Thymus (tissue), 11 donors: ENCODE results near the gene PCDHB10. TPM values are rescaled to one million over a fixed set of nuclear protein-coding genes. Genes with fewer than 3 reads are reported as not detected.
"Not testable (repeated sequence)": the region's sequence is repeated elsewhere in the genome, so short reads cannot be mapped to it uniquely, and the experiment has no call there.

Experiments used
- DNase-seq, 9 donors: peaks; one replicate each; pipeline ENCODE4 v3.0.0-alpha.2; 2013; ENCODE audit warnings: low spot score in 9 of 9, low read depth in 6 of 9, missing footprints in 1 of 9
- H3K27ac ChIP-seq, 2 donors: one replicate each; pipeline ENCODE4 v1.5.1; 2013; ENCODE audit warnings: control low read depth in 1 of 2, low read depth in 1 of 2, low read length in 1 of 2, mild to moderate bottlenecking in 1 of 2, moderate library complexity in 1 of 2
- H3K27me3 ChIP-seq, 2 donors: one replicate each; pipeline ENCODE4 v1.5.1; 2013; ENCODE audit warnings: low read length in 1 of 2; ENCODE audit not compliant: control insufficient read depth in 2 of 2, insufficient read depth in 1 of 2
- H3K36me3 ChIP-seq, 2 donors: one replicate each; pipeline ENCODE4 v1.5.1; 2013; ENCODE audit warnings: low read length in 1 of 2, mild to moderate bottlenecking in 1 of 2, moderate library complexity in 1 of 2; ENCODE audit not compliant: control insufficient read depth in 2 of 2, insufficient read depth in 2 of 2
- H3K4me1 ChIP-seq, 2 donors: one replicate each; pipeline ENCODE4 v1.5.1; 2013; ENCODE audit warnings: low read length in 2 of 2; ENCODE audit not compliant: control insufficient read depth in 2 of 2, insufficient read depth in 2 of 2
- H3K4me3 ChIP-seq, 2 donors: one replicate each; pipeline ENCODE4 v1.5.1; 2013; ENCODE audit warnings: low read length in 2 of 2, control low read depth in 1 of 2, mild to moderate bottlenecking in 1 of 2
- H3K9me3 ChIP-seq, 2 donors: one replicate each; pipeline ENCODE4 v1.5.1; 2013; ENCODE audit warnings: low read length in 1 of 2, mild to moderate bottlenecking in 1 of 2; ENCODE audit not compliant: control insufficient read depth in 2 of 2, insufficient read depth in 1 of 2
- WGBS: extraction: QIAGEN DNeasy Blood & Tissue Kit; methylation state at CpG from one replicate; pipeline ENCODE4 v1.1.7; 2013; 5-methylcytosine and 5-hydroxymethylcytosine counted together
- polyA plus RNA-seq: library from polyadenylated mRNA; stranded (reverse); fragments of 200-250 nt; gene quantifications from one replicate; pipeline ENCODE4 v1.2.3, GENCODE V29; 2013
- total RNA-seq: library from RNA; stranded (reverse); fragments of 120-200 nt; gene quantifications from one replicate; pipeline ENCODE4 v1.2.4, GENCODE V29; 2013
- donor health status: healthy.

PCDHB10 gene
- total and polyA plus RNA-seq, 2 donors: 0.19 to 0.23 TPM

GRCh38 chr5:141201126-141201525 lies 9.0 kb downstream of the PCDHB10 start:
- H3K4me1 ChIP-seq, H3K36me3 ChIP-seq, H3K4me3 ChIP-seq, H3K27ac ChIP-seq, H3K9me3 ChIP-seq, DNase-seq: not testable (repeated sequence)
- WGBS: 37% methylated on average over 26 of the region's 38 CpGs
- peaks cover 0 to 18% of the 10 kb centered on the region in 2 donors for H3K27me3 ChIP-seq

GRCh38 chr5:141201646-141202045 lies 9.5 kb downstream of the PCDHB10 start:
- H3K4me3 ChIP-seq, H3K9me3 ChIP-seq, H3K4me1 ChIP-seq, DNase-seq, H3K36me3 ChIP-seq, H3K27ac ChIP-seq: not testable (repeated sequence)
- 41% methylated on average over 28 of the region's 35 CpGs for WGBS
- peaks cover 0 to 18% of the 10 kb centered on the region in 2 donors for H3K27me3 ChIP-seq

GRCh38 chr5:141208478-141208877 lies 16.3 kb downstream of the PCDHB10 start, which contains the start of gene PCDHB12:
PCDHB12 (plus strand) TSS chr5:141208719; CDS start chr5:141208908, 189 bp downstream.
- no peak for DNase-seq
- H3K9me3 ChIP-seq: peaks cover 0 to 4% of the 10 kb centered on the region in 2 donors
- no peaks in the 10 kb centered on the region for H3K36me3 ChIP-seq
- H3K27me3 ChIP-seq: peaks cover 0 to 21% of the 10 kb centered on the region in 2 donors
- no peaks in the 10 kb centered on the region for H3K4me1 ChIP-seq
- 20% methylated on average over 11 of the region's 11 CpGs for WGBS
- no peak within 1 kb of the TSS for H3K4me3 ChIP-seq
- H3K27ac ChIP-seq: no peak within 1 kb of the TSS

- not testable (repeated sequence) for H3K4me1 ChIP-seq, H3K27ac ChIP-seq, DNase-seq, H3K36me3 ChIP-seq, H3K4me3 ChIP-seq, H3K9me3 ChIP-seq
- 47% methylated on average over 39 of the region's 39 CpGs for WGBS
- H3K27me3 ChIP-seq: peaks cover 0 to 33% of the 10 kb centered on the region in 2 donors
Measured at GRCh38 chr5:141210281-141210680, 18.1 kb downstream of the PCDHB10 start.

GRCh38 chr5:141210849-141211248 lies 18.7 kb downstream of the PCDHB10 start:
- WGBS: 39% methylated on average over 21 of the region's 27 CpGs
- H3K27ac ChIP-seq, H3K4me3 ChIP-seq, H3K4me1 ChIP-seq, H3K36me3 ChIP-seq, DNase-seq, H3K9me3 ChIP-seq: not testable (repeated sequence)
- H3K27me3 ChIP-seq: peaks cover 0 to 36% of the 10 kb centered on the region in 2 donors

- not testable (repeated sequence) for DNase-seq
Measured at GRCh38 chr5:141213656-141214339, 21.6 kb downstream of the PCDHB10 start, which contains the start of gene PCDHB13. PCDHB13 (plus strand) TSS chr5:141213919; CDS start chr5:141214124, 205 bp downstream.

GRCh38 chr5:141214583-141214982 lies 22.4 kb downstream of the PCDHB10 start:
- not testable (repeated sequence) for H3K27ac ChIP-seq, H3K4me1 ChIP-seq, DNase-seq, H3K4me3 ChIP-seq, H3K9me3 ChIP-seq, H3K36me3 ChIP-seq
- peaks cover 0 to 35% of the 10 kb centered on the region in 2 donors for H3K27me3 ChIP-seq
- 61% methylated on average over 10 of the region's 12 CpGs for WGBS

More at GRCh38 chr5:141213656-141214339, 21.6 kb downstream of the PCDHB10 start, which contains the start of gene PCDHB13:
- H3K27ac ChIP-seq, H3K9me3 ChIP-seq, H3K36me3 ChIP-seq, H3K4me3 ChIP-seq, H3K4me1 ChIP-seq: not testable (repeated sequence)
- H3K27me3 ChIP-seq: peaks cover 0 to 42% of the 10 kb centered on the region in 2 donors
- WGBS: 11% methylated on average over 14 of the region's 18 CpGs

- H3K4me3 ChIP-seq, H3K9me3 ChIP-seq, H3K4me1 ChIP-seq, DNase-seq, H3K27ac ChIP-seq, H3K36me3 ChIP-seq: not testable (repeated sequence)
- WGBS: 52% methylated on average over 35 of the region's 40 CpGs
- peaks cover 0 to 28% of the 10 kb centered on the region in 2 donors for H3K27me3 ChIP-seq
Measured at GRCh38 chr5:141215504-141215903, 23.4 kb downstream of the PCDHB10 start.

GRCh38 chr5:141216035-141216434 lies 23.9 kb downstream of the PCDHB10 start:
- not testable (repeated sequence) for H3K4me3 ChIP-seq, H3K36me3 ChIP-seq, H3K27ac ChIP-seq, H3K9me3 ChIP-seq, H3K4me1 ChIP-seq, DNase-seq
- WGBS: 41% methylated on average over 18 of the region's 26 CpGs
- H3K27me3 ChIP-seq: peaks cover 0 to 24% of the 10 kb centered on the region in 2 donors
